SU-DHL-6 (cell line): ENCODE results near the gene PDCL3.

Source experiments
- H2AFZ ChIP-seq: fragments of 200-600 bp; sonication (generic); 2 replicates; pipeline ENCODE4 v1.6.1; 2014; ENCODE audit warnings: low read depth, mild to moderate bottlenecking, moderate library complexity, mixed read lengths, antibody characterized with exemption, low read length; ENCODE audit not compliant: severe bottlenecking
- H3F3A ChIP-seq: fragments of 200-600 bp; shearing (Covaris generic); 2 replicates; pipeline ENCODE4 v1.6.0; 2016; ENCODE audit warnings: antibody characterized with exemption, mild to moderate bottlenecking; ENCODE audit not compliant: insufficient read depth
- H3K27ac ChIP-seq: fragments of 200-600 bp; sonication (generic); 2 replicates; pipeline ENCODE4 v1.5.1; 2016; ENCODE audit warnings: low read depth, mild to moderate bottlenecking, low read length, moderate library complexity, mixed read lengths
- H3K27me3 ChIP-seq: fragments of 200-600 bp; sonication (generic), shearing (Covaris generic); 2 replicates; pipeline ENCODE4 v1.6.0; 2014; ENCODE audit warnings: mild to moderate bottlenecking, low read length
- H3K36me3 ChIP-seq: fragments of 200-600 bp; sonication (generic); 2 replicates; pipeline ENCODE4 v1.6.1; 2014; ENCODE audit warnings: mild to moderate bottlenecking, low read length, mixed read lengths
- H3K4me2 ChIP-seq: fragments of 300-600, 200-600 bp; shearing (Covaris generic), sonication (generic); 2 replicates; pipeline ENCODE4 v1.6.0; 2014; ENCODE audit warnings: low read length, low read depth, mild to moderate bottlenecking; ENCODE audit not compliant: poor library complexity, severe bottlenecking
- H3K4me3 ChIP-seq: fragments of 200-600 bp; sonication (generic); 2 replicates; pipeline ENCODE4 v1.5.1; 2014; ENCODE audit warnings: antibody characterized with exemption, low read length, mild to moderate bottlenecking, mixed read lengths; ENCODE audit not compliant: insufficient read depth, poor library complexity, severe bottlenecking
- H3K79me2 ChIP-seq: fragments of 200-600 bp; sonication (generic); 2 replicates; pipeline ENCODE4 v1.6.1; 2014; ENCODE audit warnings: mild to moderate bottlenecking, low read length, moderate library complexity; ENCODE audit not compliant: insufficient read depth
- H3K9ac ChIP-seq: fragments of 200-600 bp; sonication (generic); 2 replicates; pipeline ENCODE4 v1.7.0; 2014; ENCODE audit warnings: mild to moderate bottlenecking, low read length
- H3K9me2 ChIP-seq: fragments of 200-600 bp; sonication (generic); replicated peaks from 2 replicates; pipeline ENCODE4 v1.6.1; 2014; ENCODE audit warnings: low read length; ENCODE audit not compliant: insufficient read depth
- H3K9me3 ChIP-seq: fragments of 200-600 bp; sonication (generic); 2 replicates; pipeline ENCODE4 v1.6.1; 2014; ENCODE audit warnings: low read length, mixed read lengths; ENCODE audit not compliant: insufficient read depth
- H4K20me1 ChIP-seq: fragments of 200-600 bp; sonication (generic); 2 replicates; pipeline ENCODE4 v1.6.1; 2014; ENCODE audit warnings: low read depth, mild to moderate bottlenecking, antibody characterized with exemption, low read length, moderate library complexity, mixed read lengths
- EZH2phosphoT487 ChIP-seq: fragments of 200-600 bp; sonication (generic), shearing (Covaris generic); conservative IDR thresholded peaks from 2 replicates; pipeline ENCODE4 v1.6.1; 2018; ENCODE audit warnings: mild to moderate bottlenecking, antibody characterized with exemption, low read length, moderate library complexity, mixed read lengths
- TF ChIP-seq, protein P1 (sequence below): fragments of 200-600 bp; sonication (generic); IDR thresholded peaks from one replicate; pipeline ENCODE4 v1.5.1; 2017; ENCODE audit warnings: antibody characterized with exemption, mild to moderate bottlenecking, low read length, moderate library complexity; ENCODE audit not compliant: insufficient read depth, poor library complexity, severe bottlenecking

PDCL3 gene

DNA sequence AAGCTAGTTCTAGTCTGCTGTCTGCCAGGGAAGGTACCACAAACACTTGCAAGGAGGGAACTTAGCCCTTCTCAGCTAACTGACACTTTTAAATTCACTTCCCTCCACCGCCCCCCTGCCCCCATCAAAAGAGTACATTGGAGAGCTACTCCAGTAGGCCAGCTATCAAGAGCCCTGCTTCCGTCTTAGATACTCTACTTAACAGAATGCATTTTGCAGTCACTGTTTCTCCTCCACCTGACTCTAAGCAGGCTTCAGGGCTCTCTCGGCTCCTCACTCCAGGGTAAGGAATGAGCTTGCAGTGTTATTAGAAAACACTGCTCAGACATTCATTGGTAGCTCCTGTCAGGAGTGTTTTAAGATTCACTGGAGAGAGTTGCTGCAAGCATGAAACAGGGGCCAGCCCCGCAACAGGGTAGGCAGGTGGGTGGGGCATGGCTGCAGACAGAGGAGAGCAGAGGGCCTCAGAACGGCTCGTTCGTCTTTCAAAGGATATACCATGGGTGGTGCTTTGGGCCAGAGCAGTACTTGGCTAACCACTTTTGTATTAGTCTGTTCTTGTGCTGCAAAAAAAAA, 35.3 kb upstream of the PDCL3 start:
- no peaks in the 10 kb centered on the region for H3K9me2 ChIP-seq
- H3K36me3 ChIP-seq = no peaks in the 10 kb centered on the region
- no peaks in the 10 kb centered on the region for H4K20me1 ChIP-seq
- H3K9me3 ChIP-seq = no peaks in the 10 kb centered on the region
- no peak overlapping the region for H3K9ac ChIP-seq
- no peaks in the 10 kb centered on the region for H3K27me3 ChIP-seq
- no peak overlapping the region for H3K4me3 ChIP-seq
- TF ChIP-seq, protein P1, sequence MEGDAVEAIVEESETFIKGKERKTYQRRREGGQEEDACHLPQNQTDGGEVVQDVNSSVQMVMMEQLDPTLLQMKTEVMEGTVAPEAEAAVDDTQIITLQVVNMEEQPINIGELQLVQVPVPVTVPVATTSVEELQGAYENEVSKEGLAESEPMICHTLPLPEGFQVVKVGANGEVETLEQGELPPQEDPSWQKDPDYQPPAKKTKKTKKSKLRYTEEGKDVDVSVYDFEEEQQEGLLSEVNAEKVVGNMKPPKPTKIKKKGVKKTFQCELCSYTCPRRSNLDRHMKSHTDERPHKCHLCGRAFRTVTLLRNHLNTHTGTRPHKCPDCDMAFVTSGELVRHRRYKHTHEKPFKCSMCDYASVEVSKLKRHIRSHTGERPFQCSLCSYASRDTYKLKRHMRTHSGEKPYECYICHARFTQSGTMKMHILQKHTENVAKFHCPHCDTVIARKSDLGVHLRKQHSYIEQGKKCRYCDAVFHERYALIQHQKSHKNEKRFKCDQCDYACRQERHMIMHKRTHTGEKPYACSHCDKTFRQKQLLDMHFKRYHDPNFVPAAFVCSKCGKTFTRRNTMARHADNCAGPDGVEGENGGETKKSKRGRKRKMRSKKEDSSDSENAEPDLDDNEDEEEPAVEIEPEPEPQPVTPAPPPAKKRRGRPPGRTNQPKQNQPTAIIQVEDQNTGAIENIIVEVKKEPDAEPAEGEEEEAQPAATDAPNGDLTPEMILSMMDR = no peak
- TF ChIP-seq EZH2phosphoT487 = no peak
- no peaks in the 10 kb centered on the region for H3K79me2 ChIP-seq
- no peak overlapping the region for H2AFZ ChIP-seq
- no peaks in the 10 kb centered on the region for H3F3A ChIP-seq
- no peak overlapping the region for H3K27ac ChIP-seq
- no peak overlapping the region for H3K4me2 ChIP-seq

- Histone ChIP-seq H3F3A (no peaks in the 10 kb centered on the region), H3K4me3 (no peak overlapping the region), H3K79me2 (no peaks in the 10 kb centered on the region), H2AFZ (no peak overlapping the region), H3K9me3 (no peaks in the 10 kb centered on the region), H4K20me1 (no peaks in the 10 kb centered on the region), H3K9me2 (no peaks in the 10 kb centered on the region), H3K4me2 (no peak overlapping the region), H3K36me3 (no peaks in the 10 kb centered on the region), H3K27ac (no peak overlapping the region), H3K27me3 (no peaks in the 10 kb centered on the region), H3K9ac (no peak overlapping the region)
- TF ChIP-seq, protein P1 = no peak
Observed at GRCh38 chr2:100529176-100529575, 33.6 kb upstream of the PDCL3 start.

GRCh38 chr2:100529900-100530299, 32.9 kb upstream of the PDCL3 start:
- Histone ChIP-seq H3K9me3 (no peaks in the 10 kb centered on the region), H3K9me2 (no peaks in the 10 kb centered on the region), H3K4me2 (no peak overlapping the region), H3K27me3 (no peaks in the 10 kb centered on the region), H2AFZ (no peak overlapping the region), H3F3A (no peaks in the 10 kb centered on the region), H3K9ac (no peak overlapping the region), H3K36me3 (no peaks in the 10 kb centered on the region), H3K27ac (no peak overlapping the region), H3K4me3 (no peak overlapping the region), H4K20me1 (no peaks in the 10 kb centered on the region), H3K79me2 (no peaks in the 10 kb centered on the region)
- TF ChIP-seq, protein P1 = no peak
- TF ChIP-seq EZH2phosphoT487 = no peak
